NCI-H446 (cell line): ENCODE results near the gene CHST15.
A peak's percentile ranks its signal among the peaks of the same experiment; 100 is the strongest.

Experiments used
- DNase-seq, 2 experiments: peaks; one replicate each; lab custom pipeline; 2025; lab: John Stamatoyannopoulos, UW

The CHST15 gene

GRCh38 chr10:123997486-123998196 is 95.8 kb downstream of the CHST15 start:
- no peak for DNase-seq

GRCh38 chr10:123997013-123997412 is 96.4 kb downstream of the CHST15 start:
- no peak for DNase-seq

GRCh38 chr10:123996302-123996701 is 97.1 kb downstream of the CHST15 start:
- DNase-seq, result no peak

GRCh38 chr10:123995461-123996131 is 97.8 kb downstream of the CHST15 start:
- no peak for DNase-seq

GRCh38 chr10:123995082-123995460 is 98.3 kb downstream of the CHST15 start:
- DNase-seq, result no peak

- DNase-seq, result peak in 1 of 2 experiments; percentile 49
Observed at GRCh38 chr10:123994417-123995081, 98.8 kb downstream of the CHST15 start.

- no peak for DNase-seq
Observed at GRCh38 chr10:123993534-123994416, 99.6 kb downstream of the CHST15 start.

- no peak for DNase-seq
Observed at GRCh38 chr10:123991611-123992570, 101.5 kb downstream of the CHST15 start.

GRCh38 chr10:123990889-123991288 is 102.5 kb downstream of the CHST15 start:
- no peak for DNase-seq

- no peak for DNase-seq
Observed at GRCh38 chr10:123988694-123989093, 104.7 kb downstream of the CHST15 start.

GRCh38 chr10:123986736-123987135 is 106.7 kb downstream of the CHST15 start:
- DNase-seq, result no peak

- DNase-seq, result no peak
Observed at GRCh38 chr10:123974406-123974805, 119.0 kb downstream of the CHST15 start.

GRCh38 chr10:123972481-123973401 is 120.7 kb downstream of the CHST15 start:
- DNase-seq, result no peak

GRCh38 chr10:123970927-123971286 is 122.5 kb downstream of the CHST15 start:
- no peak for DNase-seq

GRCh38 chr10:123970207-123970926 is 123.0 kb downstream of the CHST15 start:
- no peak for DNase-seq

- peak in 1 of 2 experiments; percentile 7 for DNase-seq
Observed at GRCh38 chr10:123967626-123968243, 125.7 kb downstream of the CHST15 start.

- DNase-seq, result no peak
Observed at GRCh38 chr10:123966896-123967231, 126.5 kb downstream of the CHST15 start.

- no peak for DNase-seq
Observed at GRCh38 chr10:123965973-123966895, 127.2 kb downstream of the CHST15 start.
